K562 (cell line): ENCODE data around the gene SLC10A4. TPM values are rescaled to one million over a fixed set of nuclear protein-coding genes. Genes with fewer than 3 reads are reported as not detected.

ENCODE experiments used
- ATF7 ChIP-seq: fragments of 450-650 bp; IDR thresholded peaks from 2 replicates; pipeline ENCODE4 v1.7.1; 2014; ENCODE audit warnings: mild to moderate bottlenecking, moderate library complexity
- BDP1 ChIP-seq: IDR thresholded peaks from 3 replicates; pipeline ENCODE4 v1.6.1; 2011; ENCODE audit not compliant: insufficient read length, insufficient read depth
- CHD4 ChIP-seq: fragments of 200-600 bp; sonication (generic); IDR thresholded peaks from 3 replicates; pipeline ENCODE4 v1.6.1; 2012; ENCODE audit warnings: low read depth, mild to moderate bottlenecking, mixed read lengths, low read length, inconsistent platforms; ENCODE audit not compliant: insufficient read depth, insufficient replicate concordance, poor library complexity, severe bottlenecking
- ESRRB ChIP-seq: fragments of 250-450 bp; sonication (Bioruptor Pico); IDR thresholded peaks from 2 replicates; pipeline ENCODE4 v1.5.0; 2020; ENCODE audit warnings: mild to moderate bottlenecking, moderate library complexity, borderline replicate concordance
- EWSR1 ChIP-seq: fragments of 450-650 bp; IDR thresholded peaks from 2 replicates; pipeline ENCODE4 v1.6.1; 2018; ENCODE audit warnings: borderline replicate concordance, mild to moderate bottlenecking, low read depth, moderate library complexity; ENCODE audit not compliant: partially characterized antibody
- FOXM1 ChIP-seq, 2 experiments: fragments of 450-650 bp in 1 of 2; sonication (generic) in 1 of 2; formaldehyde crosslinking in 1 of 2; IDR thresholded peaks; 2 replicates each; pipeline versions ENCODE4 v1.6.1 to v1.9.0; 2017 to 2022; ENCODE audit warnings: low read depth in 2 of 2, mild to moderate bottlenecking in 2 of 2, missing genetic modification reagents in 1 of 2, moderate library complexity in 1 of 2
- GATAD2A ChIP-seq: fragments of 450-650 bp; IDR thresholded peaks from 2 replicates; pipeline ENCODE4 v1.6.1; 2017
- MCM3 ChIP-seq: fragments of 450-650 bp; IDR thresholded peaks from 2 replicates; pipeline ENCODE4 v1.6.1; 2016
- MECOM ChIP-seq: fragments of 250-450 bp; sonication (Bioruptor Pico); IDR thresholded peaks from 2 replicates; pipeline ENCODE4 v1.8.0; 2022; ENCODE audit warnings: inconsistent platforms
- MED1 ChIP-seq: sonication (generic); formaldehyde crosslinking; IDR thresholded peaks from 2 replicates; pipeline ENCODE4 v1.8.1; 2023; ENCODE audit warnings: missing genetic modification reagents, borderline replicate concordance
- PML ChIP-seq: IDR thresholded peaks from 2 replicates; pipeline ENCODE4 v1.6.1; 2012; ENCODE audit warnings: low read length, inconsistent platforms
- POLR3G ChIP-seq: IDR thresholded peaks from 2 replicates; pipeline ENCODE4 v1.6.1; 2011; ENCODE audit not compliant: insufficient read length, insufficient replicate concordance; ENCODE audit errors: extremely low read depth
- RBM22 ChIP-seq: fragments of 200-400 bp; formaldehyde crosslinking; IDR thresholded peaks from 2 replicates; pipeline ENCODE4 v1.6.1; 2018; ENCODE audit warnings: low read length, low read depth; ENCODE audit not compliant: poor library complexity, severe bottlenecking
- RCOR1 ChIP-seq, 2 experiments: IDR thresholded peaks; 2 replicates each; pipeline ENCODE4 v1.6.1; 2012; ENCODE audit warnings: low read depth in 2 of 2, low read length in 2 of 2, borderline replicate concordance in 1 of 2, improper control_type of control experiment in 1 of 2
- RFX7 ChIP-seq: fragments of 250-450 bp; sonication (Bioruptor Pico); IDR thresholded peaks from 2 replicates; pipeline ENCODE4 v1.5.1; 2021; ENCODE audit warnings: mild to moderate bottlenecking
- SMARCA4 ChIP-seq: fragments of 450-650 bp; IDR thresholded peaks from 2 replicates; pipeline ENCODE4 v1.6.1; 2016
- TEAD4 ChIP-seq, 2 experiments: sonication (generic) in 1 of 2; formaldehyde crosslinking in 1 of 2; IDR thresholded peaks; 2 replicates each; pipeline versions ENCODE4 v1.6.1 to v1.8.0; 2012 to 2022; ENCODE audit warnings: borderline replicate concordance in 1 of 2, inconsistent platforms in 1 of 2, low read length in 1 of 2, mild to moderate bottlenecking in 1 of 2, missing genetic modification reagents in 1 of 2
- ZNF143 ChIP-seq: sonication (generic); formaldehyde crosslinking; IDR thresholded peaks from 2 replicates; pipeline ENCODE4 v1.9.0; 2022; ENCODE audit warnings: mild to moderate bottlenecking, missing genetic modification reagents
- ZNF239 ChIP-seq: fragments of 250-450 bp; sonication (Bioruptor Pico); IDR thresholded peaks from 2 replicates; pipeline ENCODE4 v1.4.0; 2020; ENCODE audit warnings: mild to moderate bottlenecking
- polyA plus RNA-seq, 8 experiments: library from polyadenylated mRNA; depleted of rRNA in 4 of 8; stranded (reverse) in 5 of 8; unstranded in 3 of 8; fragments of >200 nt; fragmentation: Nextera tagmentation in 2 of 8; fragmentation: Illumina TruSeq in 1 of 8; extraction: Ambion mirVana in 2 of 8; extraction: Trizol in 1 of 8; gene quantifications; 2 replicates each; pipeline versions ENCODE4 v1.2.1 to v1.2.3, GENCODE V29; 2011 to 2014; ENCODE audit warnings: inconsistent platforms in 1 of 8, missing spikeins in 1 of 8
- total RNA-seq, 7 experiments: library from RNA; depleted of rRNA in 6 of 7; stranded (reverse); fragments of >200 nt in 6 of 7; fragmentation: Illumina TruSeq in 2 of 7; extraction: Trizol in 2 of 7; gene quantifications; 2 replicates each; pipeline versions ENCODE4 v1.2.1 to v1.2.3, GENCODE V29; 2011 to 2021; ENCODE audit warnings: low replicate concordance in 1 of 7
- TF ChIP-seq, protein P1 (sequence below): sonication (generic); formaldehyde crosslinking; IDR thresholded peaks from 2 replicates; pipeline ENCODE4 v1.9.0; 2022; ENCODE audit warnings: mild to moderate bottlenecking, missing genetic modification reagents
- TF ChIP-seq, protein P2 (sequence below), 2 experiments: fragments of 450-650 bp; IDR thresholded peaks; 2 replicates each; pipeline ENCODE4 v1.6.1; 2016
- TF ChIP-seq, protein P3 (sequence below): fragments of 250-450 bp; sonication (Bioruptor Pico); IDR thresholded peaks from 2 replicates; pipeline ENCODE4 v1.4.0; 2020; ENCODE audit warnings: mild to moderate bottlenecking
- TF ChIP-seq, protein P4 (sequence below): fragments of 250-450 bp; sonication (Bioruptor Pico); IDR thresholded peaks from 2 replicates; pipeline ENCODE4 v1.4.0; 2020; ENCODE audit warnings: borderline replicate concordance

Gene SLC10A4
- total and polyA plus RNA-seq, 9 of the 15 experiments (the other 6 are each of a cell fraction or from before 2014, with no cell fraction given), result 2.5 to 16.9 (median 9.3) TPM

DNA sequence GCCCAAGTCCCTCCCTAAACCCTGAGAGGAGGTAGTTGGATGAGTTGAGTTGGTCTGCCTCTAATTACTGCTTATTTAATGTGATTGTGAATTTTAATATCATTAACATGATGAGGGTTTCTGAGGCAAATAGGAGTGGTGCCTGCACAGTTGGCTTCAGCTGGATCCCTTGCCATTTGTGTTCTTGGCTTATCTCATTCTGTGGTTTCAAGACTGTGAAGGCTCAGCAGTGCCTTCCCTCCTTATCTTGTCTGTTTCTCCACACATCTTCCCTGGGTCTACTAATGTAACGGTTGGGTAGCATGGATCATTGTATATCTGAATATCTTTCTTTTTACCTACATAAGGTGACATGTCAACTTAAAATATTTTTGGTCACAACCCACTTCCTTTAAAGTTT, 1.6 kb upstream of the SLC10A4 start (continued):
- TF ChIP-seq ZNF143 (CRISPR knock-in tag) (no peak), RFX7 (CRISPR knock-in tag) (no peak), GATAD2A (0 out of 2 replicates have a peak, but pooled peaks have one; percentile 51), MCM3 (no peak), ATF7 (0 out of 2 replicates have a peak, but pooled peaks have one; percentile 21), RBM22 (no peak), PML (no peak), ZNF239 (CRISPR knock-in tag) (no peak), BDP1 (no peak), ESRRB (CRISPR knock-in tag) (no peak), RCOR1 (IDR thresholded peaks at IDR 0.05; ENCODE audit: borderline replicate concordance in 1 of 2, low read depth in 2 of 2, low read length in 2 of 2) (peak; percentile 62 to 93; a peak in 3 of 4 replicates), EWSR1 (no peak), MECOM (peak; percentile 98), CHD4 (no peak), MED1 (CRISPR knock-in tag) (no peak), TEAD4 (IDR thresholded peaks at IDR 0.05; ENCODE audit: low read length) (peak; percentile 74), TEAD4 (CRISPR knock-in tag; IDR thresholded peaks at IDR 0.05; ENCODE audit: borderline replicate concordance) (no peak), POLR3G (no peak), SMARCA4 (peak; percentile 87), FOXM1 (IDR thresholded peaks at IDR 0.05; ENCODE audit: low read depth) (peak; percentile 34; the same call in 1 of the 2 replicates), FOXM1 (CRISPR knock-in tag; IDR thresholded peaks at IDR 0.05; ENCODE audit: low read depth) (no peak)
- TF ChIP-seq, protein P1, sequence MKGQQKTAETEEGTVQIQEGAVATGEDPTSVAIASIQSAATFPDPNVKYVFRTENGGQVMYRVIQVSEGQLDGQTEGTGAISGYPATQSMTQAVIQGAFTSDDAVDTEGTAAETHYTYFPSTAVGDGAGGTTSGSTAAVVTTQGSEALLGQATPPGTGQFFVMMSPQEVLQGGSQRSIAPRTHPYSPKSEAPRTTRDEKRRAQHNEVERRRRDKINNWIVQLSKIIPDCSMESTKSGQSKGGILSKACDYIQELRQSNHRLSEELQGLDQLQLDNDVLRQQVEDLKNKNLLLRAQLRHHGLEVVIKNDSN (CRISPR knock-in tag), result no peak
- TF ChIP-seq, protein P2, sequence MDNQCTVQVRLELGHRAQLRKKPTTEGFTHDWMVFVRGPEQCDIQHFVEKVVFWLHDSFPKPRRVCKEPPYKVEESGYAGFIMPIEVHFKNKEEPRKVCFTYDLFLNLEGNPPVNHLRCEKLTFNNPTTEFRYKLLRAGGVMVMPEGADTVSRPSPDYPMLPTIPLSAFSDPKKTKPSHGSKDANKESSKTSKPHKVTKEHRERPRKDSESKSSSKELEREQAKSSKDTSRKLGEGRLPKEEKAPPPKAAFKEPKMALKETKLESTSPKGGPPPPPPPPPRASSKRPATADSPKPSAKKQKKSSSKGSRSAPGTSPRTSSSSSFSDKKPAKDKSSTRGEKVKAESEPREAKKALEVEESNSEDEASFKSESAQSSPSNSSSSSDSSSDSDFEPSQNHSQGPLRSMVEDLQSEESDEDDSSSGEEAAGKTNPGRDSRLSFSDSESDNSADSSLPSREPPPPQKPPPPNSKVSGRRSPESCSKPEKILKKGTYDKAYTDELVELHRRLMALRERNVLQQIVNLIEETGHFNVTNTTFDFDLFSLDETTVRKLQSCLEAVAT (IDR thresholded peaks at IDR 0.05), result peak in 1 of 2 experiments; percentile 95; a peak in 2 of 4 replicates
- TF ChIP-seq, protein P3, sequence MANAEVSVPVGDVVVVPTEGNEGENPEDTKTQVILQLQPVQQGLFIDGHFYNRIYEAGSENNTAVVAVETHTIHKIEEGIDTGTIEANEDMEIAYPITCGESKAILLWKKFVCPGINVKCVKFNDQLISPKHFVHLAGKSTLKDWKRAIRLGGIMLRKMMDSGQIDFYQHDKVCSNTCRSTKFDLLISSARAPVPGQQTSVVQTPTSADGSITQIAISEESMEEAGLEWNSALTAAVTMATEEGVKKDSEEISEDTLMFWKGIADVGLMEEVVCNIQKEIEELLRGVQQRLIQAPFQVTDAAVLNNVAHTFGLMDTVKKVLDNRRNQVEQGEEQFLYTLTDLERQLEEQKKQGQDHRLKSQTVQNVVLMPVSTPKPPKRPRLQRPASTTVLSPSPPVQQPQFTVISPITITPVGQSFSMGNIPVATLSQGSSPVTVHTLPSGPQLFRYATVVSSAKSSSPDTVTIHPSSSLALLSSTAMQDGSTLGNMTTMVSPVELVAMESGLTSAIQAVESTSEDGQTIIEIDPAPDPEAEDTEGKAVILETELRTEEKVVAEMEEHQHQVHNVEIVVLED (CRISPR knock-in tag), result no peak
- TF ChIP-seq, protein P4, sequence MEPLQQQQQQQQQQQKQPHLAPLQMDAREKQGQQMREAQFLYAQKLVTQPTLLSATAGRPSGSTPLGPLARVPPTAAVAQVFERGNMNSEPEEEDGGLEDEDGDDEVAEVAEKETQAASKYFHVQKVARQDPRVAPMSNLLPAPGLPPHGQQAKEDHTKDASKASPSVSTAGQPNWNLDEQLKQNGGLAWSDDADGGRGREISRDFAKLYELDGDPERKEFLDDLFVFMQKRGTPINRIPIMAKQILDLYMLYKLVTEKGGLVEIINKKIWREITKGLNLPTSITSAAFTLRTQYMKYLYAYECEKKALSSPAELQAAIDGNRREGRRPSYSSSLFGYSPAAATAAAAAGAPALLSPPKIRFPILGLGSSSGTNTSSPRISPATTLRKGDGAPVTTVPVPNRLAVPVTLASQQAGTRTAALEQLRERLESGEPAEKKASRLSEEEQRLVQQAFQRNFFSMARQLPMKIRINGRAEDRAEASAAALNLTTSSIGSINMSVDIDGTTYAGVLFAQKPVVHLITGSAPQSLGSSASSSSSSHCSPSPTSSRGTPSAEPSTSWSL (CRISPR knock-in tag), result no peak
